GM13976 (cell line): ENCODE measurements around the gene POLD1.

Experiments
- DNase-seq: peaks from one replicate; pipeline ENCODE4 v3.0.0; 2012; ENCODE audit warnings: low spot score
- in situ Hi-C: fragments of 300-500 bp; cut with MboI; formaldehyde crosslinking; loops from one replicate; pipeline ENCODE4 v1.12.0; 2022; ENCODE audit warnings: low sequenced_read_pairs, mixed read lengths, inconsistent platforms; ENCODE audit not compliant: unreplicated experiment
- TF ChIP-seq, protein P1 (sequence below): IDR thresholded peaks from 2 replicates; pipeline ENCODE4 v1.5.1; 2012; ENCODE audit warnings: borderline replicate concordance, mild to moderate bottlenecking; ENCODE audit not compliant: insufficient read depth; ENCODE audit errors: extremely low read depth, missing control alignments, control extremely low read depth

Gene POLD1

GRCh38 chr19:50368649-50369570, 15.2 kb upstream of the POLD1 start:
- peak; percentile 83 for DNase-seq
- in situ Hi-C loops = loop anchor here (25.0 kb wide), 1 partner anchor 418 kb away; the partner anchor contains the start of gene ACP4

DNA sequence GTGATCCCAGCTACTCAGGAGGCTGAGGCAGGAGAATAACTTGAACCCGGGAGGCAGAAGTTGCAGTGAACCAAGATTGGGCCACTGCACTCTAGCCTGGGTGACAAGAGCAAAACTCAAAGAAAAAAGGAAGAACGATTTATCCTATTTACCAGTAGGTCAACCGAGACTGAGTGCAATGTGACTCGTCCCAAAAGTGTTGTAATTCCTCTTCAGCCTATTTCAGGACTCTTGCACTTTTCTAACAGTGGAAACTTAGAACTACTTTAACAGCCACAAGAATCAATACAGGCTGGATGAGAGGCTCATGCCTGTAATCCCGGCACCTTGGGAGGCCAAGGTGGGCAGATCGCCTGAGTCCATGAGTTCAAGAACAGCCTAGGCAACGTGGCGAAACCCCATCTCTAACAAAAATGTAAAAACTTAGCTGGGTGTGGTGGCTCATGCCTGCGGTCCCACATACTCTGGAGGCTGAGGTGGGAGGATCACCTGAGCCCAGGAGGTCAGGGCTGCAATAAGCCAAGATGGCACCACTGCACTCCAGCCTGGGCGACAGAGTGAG, 12.2 kb upstream of the POLD1 start:
- TF ChIP-seq, protein P1, sequence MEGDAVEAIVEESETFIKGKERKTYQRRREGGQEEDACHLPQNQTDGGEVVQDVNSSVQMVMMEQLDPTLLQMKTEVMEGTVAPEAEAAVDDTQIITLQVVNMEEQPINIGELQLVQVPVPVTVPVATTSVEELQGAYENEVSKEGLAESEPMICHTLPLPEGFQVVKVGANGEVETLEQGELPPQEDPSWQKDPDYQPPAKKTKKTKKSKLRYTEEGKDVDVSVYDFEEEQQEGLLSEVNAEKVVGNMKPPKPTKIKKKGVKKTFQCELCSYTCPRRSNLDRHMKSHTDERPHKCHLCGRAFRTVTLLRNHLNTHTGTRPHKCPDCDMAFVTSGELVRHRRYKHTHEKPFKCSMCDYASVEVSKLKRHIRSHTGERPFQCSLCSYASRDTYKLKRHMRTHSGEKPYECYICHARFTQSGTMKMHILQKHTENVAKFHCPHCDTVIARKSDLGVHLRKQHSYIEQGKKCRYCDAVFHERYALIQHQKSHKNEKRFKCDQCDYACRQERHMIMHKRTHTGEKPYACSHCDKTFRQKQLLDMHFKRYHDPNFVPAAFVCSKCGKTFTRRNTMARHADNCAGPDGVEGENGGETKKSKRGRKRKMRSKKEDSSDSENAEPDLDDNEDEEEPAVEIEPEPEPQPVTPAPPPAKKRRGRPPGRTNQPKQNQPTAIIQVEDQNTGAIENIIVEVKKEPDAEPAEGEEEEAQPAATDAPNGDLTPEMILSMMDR = no peak
- DNase-seq = no peak
- in situ Hi-C loops = loop anchor here (5.0 to 25.0 kb wide), 2 partner anchors 90 to 415 kb away; partner anchors contain the start of gene ACP4

More at GRCh38 chr19:50368649-50369570, 15.2 kb upstream of the POLD1 start:
- TF ChIP-seq, protein P1 = peak; percentile 88

DNA sequence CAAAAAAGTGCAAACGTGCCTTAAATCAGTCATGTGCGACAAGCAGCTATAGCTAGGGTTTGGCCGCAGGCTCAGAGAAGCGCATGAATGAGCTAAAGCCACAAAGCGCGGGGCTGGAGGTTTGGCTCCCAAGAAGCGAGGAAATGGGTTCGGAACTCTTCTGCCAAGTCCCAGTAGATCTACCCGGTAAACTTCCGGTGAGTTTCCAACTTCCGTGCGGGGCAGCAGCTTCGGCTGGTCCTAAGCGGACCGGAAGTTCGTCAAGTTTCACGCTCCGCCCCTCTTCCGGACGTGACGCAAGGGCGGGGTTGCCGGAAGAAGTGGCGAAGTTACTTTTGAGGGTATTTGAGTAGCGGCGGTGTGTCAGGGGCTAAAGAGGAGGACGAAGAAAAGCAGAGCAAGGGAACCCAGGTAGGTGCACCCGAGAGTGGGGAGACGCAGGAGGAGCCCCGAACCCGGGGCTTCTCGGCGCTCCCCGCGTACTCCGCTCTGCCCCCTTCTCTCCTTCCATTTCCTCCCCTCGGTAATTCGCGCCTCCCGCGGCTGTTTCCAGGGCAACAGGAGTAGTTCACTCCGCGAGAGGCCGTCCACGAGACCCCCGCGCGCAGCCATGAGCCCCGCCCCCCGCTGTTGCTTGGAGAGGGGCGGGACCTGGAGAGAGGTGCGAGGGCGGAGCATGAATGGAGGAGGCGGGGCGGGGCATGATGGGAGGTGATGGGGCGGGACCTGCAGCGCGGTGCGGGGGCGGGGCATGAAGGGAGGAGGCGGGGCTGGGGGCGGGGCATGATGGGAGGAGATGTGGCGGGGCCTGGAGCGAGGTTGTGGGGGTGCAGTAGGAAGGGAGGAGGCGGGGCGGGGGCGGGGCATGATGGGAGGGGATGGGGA, 7.7 kb upstream of the POLD1 start, which contains the start of gene NR1H2:
Gene NR1H2 (plus strand): TSS at position 292 of the 885 bp plus-strand sequence. CDS start 1,149 bp downstream, outside the sequence.
- TF ChIP-seq, protein P1 = no peak
- peak; percentile 92 for DNase-seq
- in situ Hi-C loops = no loop called here

- TF ChIP-seq, protein P1 = no peak
- DNase-seq = no peak
- in situ Hi-C loops = no loop called here
These were observed 7.1 kb upstream of the POLD1 start for GRCh38 chr19:50377051-50377461.

GRCh38 chr19:50377517-50377916, 6.6 kb upstream of the POLD1 start:
- in situ Hi-C loops = no loop called here
- TF ChIP-seq, protein P1 = no peak
- DNase-seq = no peak
